KMS-11 (cell line): ENCODE data around the gene NOPCHAP1.

Experiments used
- H2AFZ ChIP-seq: fragments of 200-600 bp; sonication (generic); 2 replicates; pipeline ENCODE4 v1.6.1; 2016; ENCODE audit warnings: antibody characterized with exemption, mixed run types, low read depth
- H3K27ac ChIP-seq: fragments of 200-600 bp; sonication (generic); 2 replicates; pipeline ENCODE4 v1.6.1; 2016; ENCODE audit warnings: mild to moderate bottlenecking, mixed run types
- H3K27me3 ChIP-seq: fragments of 200-600 bp; sonication (generic); 2 replicates; pipeline ENCODE4 v1.6.1; 2017; ENCODE audit warnings: mild to moderate bottlenecking, low read depth, mixed run types, moderate library complexity; ENCODE audit not compliant: insufficient read depth
- H3K36me3 ChIP-seq: fragments of 200-600 bp; sonication (generic); 2 replicates; pipeline ENCODE4 v1.6.1; 2017; ENCODE audit warnings: mild to moderate bottlenecking, mixed run types; ENCODE audit not compliant: insufficient read depth
- H3K4me1 ChIP-seq: fragments of 200-600 bp; sonication (generic); 2 replicates; pipeline ENCODE4 v1.6.1; 2016; ENCODE audit warnings: mild to moderate bottlenecking, low read depth, mixed run types; ENCODE audit not compliant: poor library complexity, severe bottlenecking
- H3K4me2 ChIP-seq: fragments of 200-600 bp; sonication (generic); 2 replicates; pipeline ENCODE4 v1.7.0; 2016; ENCODE audit warnings: mild to moderate bottlenecking, mixed run types
- H3K4me3 ChIP-seq: fragments of 200-600 bp; sonication (generic); IDR thresholded peaks from 2 replicates; pipeline ENCODE4 v1.6.1; 2017; ENCODE audit warnings: low read depth, low read length, mixed read lengths; ENCODE audit not compliant: insufficient read depth
- H3K79me2 ChIP-seq: fragments of 200-600 bp; sonication (generic); 2 replicates; pipeline ENCODE4 v1.6.1; 2016; ENCODE audit warnings: low read depth, mixed run types; ENCODE audit not compliant: insufficient read depth
- H3K9ac ChIP-seq: fragments of 200-600 bp; sonication (generic); 2 replicates; pipeline ENCODE4 v1.6.1; 2016; ENCODE audit warnings: mild to moderate bottlenecking, mixed run types
- H4K20me1 ChIP-seq: fragments of 200-600 bp; sonication (generic); 2 replicates; pipeline ENCODE4 v1.6.1; 2016; ENCODE audit warnings: mild to moderate bottlenecking, mixed run types; ENCODE audit not compliant: insufficient read depth
- TF ChIP-seq, protein P1 (sequence below): fragments of 200-600 bp; sonication (generic); conservative IDR thresholded peaks from 2 replicates; pipeline ENCODE4 v1.6.1; 2017; ENCODE audit warnings: low read depth, mild to moderate bottlenecking, antibody characterized with exemption, low read length, moderate library complexity, mixed read lengths

Gene NOPCHAP1

DNA sequence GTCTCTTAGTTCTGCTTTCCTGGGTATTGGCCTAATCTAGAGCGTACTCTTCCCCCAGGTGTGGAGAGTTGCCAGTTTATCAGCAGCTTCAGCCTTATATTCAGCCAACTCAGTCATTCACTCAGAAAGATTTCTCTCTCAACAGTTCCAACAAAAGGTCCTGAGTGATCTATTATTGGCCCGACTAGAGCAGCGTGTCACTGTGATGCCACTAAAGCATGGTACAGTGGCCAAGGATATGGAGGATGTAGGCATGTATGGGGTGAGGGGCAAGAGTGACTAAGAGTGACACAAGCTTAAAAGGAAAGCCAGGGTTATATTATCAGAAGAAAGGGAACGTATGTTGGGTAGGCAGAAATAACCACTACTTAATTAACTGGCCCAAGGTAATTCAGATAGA is 4.8 kb downstream of the NOPCHAP1 start:
- H2AFZ ChIP-seq, result no peak overlapping the region
- H3K27ac ChIP-seq, result no peak overlapping the region
- no peak overlapping the region for H3K4me3 ChIP-seq
- peaks cover 5% of the 10 kb centered on the region for H3K4me1 ChIP-seq
- H3K9ac ChIP-seq, result no peak overlapping the region
- TF ChIP-seq, protein P1, sequence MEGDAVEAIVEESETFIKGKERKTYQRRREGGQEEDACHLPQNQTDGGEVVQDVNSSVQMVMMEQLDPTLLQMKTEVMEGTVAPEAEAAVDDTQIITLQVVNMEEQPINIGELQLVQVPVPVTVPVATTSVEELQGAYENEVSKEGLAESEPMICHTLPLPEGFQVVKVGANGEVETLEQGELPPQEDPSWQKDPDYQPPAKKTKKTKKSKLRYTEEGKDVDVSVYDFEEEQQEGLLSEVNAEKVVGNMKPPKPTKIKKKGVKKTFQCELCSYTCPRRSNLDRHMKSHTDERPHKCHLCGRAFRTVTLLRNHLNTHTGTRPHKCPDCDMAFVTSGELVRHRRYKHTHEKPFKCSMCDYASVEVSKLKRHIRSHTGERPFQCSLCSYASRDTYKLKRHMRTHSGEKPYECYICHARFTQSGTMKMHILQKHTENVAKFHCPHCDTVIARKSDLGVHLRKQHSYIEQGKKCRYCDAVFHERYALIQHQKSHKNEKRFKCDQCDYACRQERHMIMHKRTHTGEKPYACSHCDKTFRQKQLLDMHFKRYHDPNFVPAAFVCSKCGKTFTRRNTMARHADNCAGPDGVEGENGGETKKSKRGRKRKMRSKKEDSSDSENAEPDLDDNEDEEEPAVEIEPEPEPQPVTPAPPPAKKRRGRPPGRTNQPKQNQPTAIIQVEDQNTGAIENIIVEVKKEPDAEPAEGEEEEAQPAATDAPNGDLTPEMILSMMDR, result no peak
- H3K27me3 ChIP-seq, result no peaks in the 10 kb centered on the region
- H4K20me1 ChIP-seq, result no peaks in the 10 kb centered on the region
- peaks cover 14% of the 10 kb centered on the region; the same call in 1 of the 2 replicates for H3K79me2 ChIP-seq
- no peak overlapping the region for H3K4me2 ChIP-seq
- H3K36me3 ChIP-seq, result 0 out of 2 replicates have a peak, but pooled peaks cover 4% of the 10 kb centered on the region

DNA sequence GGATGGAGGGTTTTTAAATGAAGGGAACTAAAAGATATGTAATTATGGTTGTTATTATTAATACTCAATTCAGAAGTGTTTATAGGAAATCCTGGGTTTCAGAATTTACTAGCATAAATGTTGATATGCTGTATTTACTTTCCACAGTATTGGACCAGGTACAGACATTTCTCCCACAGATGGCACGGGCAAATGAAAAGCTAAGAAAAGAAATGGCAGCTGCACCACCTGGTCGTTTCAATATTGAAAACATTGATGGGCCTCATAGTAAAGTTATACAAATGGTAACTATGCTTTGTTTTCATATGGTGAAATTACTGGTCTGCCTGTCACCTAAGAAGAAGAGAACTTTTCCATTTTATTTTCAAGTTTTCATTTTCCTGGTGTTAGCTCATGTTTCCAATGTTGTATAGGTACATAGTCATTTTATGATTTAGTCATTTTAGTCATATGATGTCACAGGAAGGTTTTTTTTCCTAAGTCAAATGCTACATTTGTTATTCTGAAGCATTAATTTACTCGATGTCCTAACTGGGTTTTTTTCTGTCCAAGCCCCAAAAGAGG is 5.5 kb downstream of the NOPCHAP1 start:
- H2AFZ ChIP-seq, result no peak overlapping the region
- H3K4me3 ChIP-seq, result no peak overlapping the region
- H4K20me1 ChIP-seq, result no peaks in the 10 kb centered on the region
- H3K27me3 ChIP-seq, result no peaks in the 10 kb centered on the region
- 0 out of 2 replicates have a peak, but pooled peaks cover 4% of the 10 kb centered on the region for H3K36me3 ChIP-seq
- H3K9ac ChIP-seq, result no peak overlapping the region
- TF ChIP-seq, protein P1, result no peak
- H3K4me2 ChIP-seq, result no peak overlapping the region
- H3K4me1 ChIP-seq, result peaks cover 5% of the 10 kb centered on the region
- H3K79me2 ChIP-seq, result peaks cover 12% of the 10 kb centered on the region; the same call in 1 of the 2 replicates
- no peak overlapping the region for H3K27ac ChIP-seq

DNA sequence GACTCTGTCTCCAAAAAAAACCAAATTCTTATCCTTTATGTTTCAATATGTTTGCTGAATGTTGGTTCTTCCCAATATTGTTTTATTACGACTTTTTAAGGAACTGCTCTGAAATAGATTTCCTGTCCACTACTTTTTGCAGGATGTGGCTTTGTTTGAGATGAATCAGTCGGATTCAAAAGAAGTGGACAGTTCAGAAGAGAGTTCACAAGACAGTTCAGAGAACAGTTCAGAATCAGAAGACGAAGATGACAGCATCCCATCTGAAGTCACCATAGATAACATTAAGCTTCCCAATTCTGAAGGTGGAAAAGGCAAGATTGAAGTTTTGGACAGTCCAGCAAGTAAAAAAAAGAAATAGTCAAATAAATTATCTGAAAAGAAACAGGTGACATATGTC is 8.2 kb downstream of the NOPCHAP1 start:
- TF ChIP-seq, protein P1, result no peak
- Histone ChIP-seq H3K79me2 (no peaks in the 10 kb centered on the region), H3K36me3 (0 out of 2 replicates have a peak, but pooled peaks cover 4% of the 10 kb centered on the region), H3K27ac (no peak overlapping the region), H3K27me3 (no peaks in the 10 kb centered on the region), H3K9ac (no peak overlapping the region), H3K4me3 (no peak overlapping the region), H2AFZ (no peak overlapping the region), H4K20me1 (no peaks in the 10 kb centered on the region), H3K4me2 (no peak overlapping the region), H3K4me1 (no peaks in the 10 kb centered on the region)

DNA sequence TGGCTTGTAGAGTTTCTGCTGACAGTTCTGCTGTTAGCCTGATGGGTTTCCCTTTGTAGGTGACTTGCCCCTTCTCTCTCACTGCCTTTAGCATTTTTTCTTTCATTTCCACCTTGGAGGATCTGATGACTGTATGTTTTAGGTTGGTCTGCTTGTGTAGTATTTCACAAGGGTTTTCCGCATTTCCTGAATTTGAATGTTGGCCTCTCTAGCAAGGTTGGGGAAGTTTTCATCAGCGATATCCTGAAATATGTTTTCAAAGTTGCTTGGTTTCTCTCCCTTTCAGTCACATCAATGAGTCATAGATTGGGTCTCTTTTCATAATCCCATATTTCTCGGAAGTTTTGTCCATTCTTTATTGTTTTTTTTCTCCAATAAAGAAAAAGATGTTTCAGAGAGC is 11.4 kb downstream of the NOPCHAP1 start:
- H4K20me1 ChIP-seq, result no peaks in the 10 kb centered on the region
- H3K27me3 ChIP-seq, result no peaks in the 10 kb centered on the region
- H3K36me3 ChIP-seq, result no peaks in the 10 kb centered on the region
- H3K4me1 ChIP-seq, result no peaks in the 10 kb centered on the region
- no peak overlapping the region for H2AFZ ChIP-seq
- H3K4me3 ChIP-seq, result no peak overlapping the region
- no peak overlapping the region for H3K4me2 ChIP-seq
- H3K79me2 ChIP-seq, result no peaks in the 10 kb centered on the region
- TF ChIP-seq, protein P1, result no peak
- no peak overlapping the region for H3K9ac ChIP-seq
- H3K27ac ChIP-seq, result no peak overlapping the region
